CD4-positive, alpha-beta T cell treated with Interleukin-15 for 1 hour (primary cell): ENCODE results near the gene DRAM1.
"Not testable (repeated sequence)": the region's sequence is repeated elsewhere in the genome, so short reads cannot be mapped to it uniquely, and the experiment has no call there.

Experiments
- DNase-seq: peaks from one replicate; pipeline ENCODE4 v3.0.0-alpha.2; 2020

Gene DRAM1

GRCh38 chr12:101859664-101860607 lies 17.4 kb upstream of the DRAM1 start:
- no peak for DNase-seq

- DNase-seq: not testable (repeated sequence)
These were observed 15.7 kb upstream of the DRAM1 start for GRCh38 chr12:101861688-101862087.

GRCh38 chr12:101862245-101862644 lies 15.1 kb upstream of the DRAM1 start:
- DNase-seq: no peak

GRCh38 chr12:101863981-101864380 lies 13.4 kb upstream of the DRAM1 start:
- no peak for DNase-seq

- no peak for DNase-seq
These were observed 10.6 kb upstream of the DRAM1 start for GRCh38 chr12:101866615-101867373.

GRCh38 chr12:101867619-101868018 lies 9.8 kb upstream of the DRAM1 start:
- not testable (repeated sequence) for DNase-seq

- DNase-seq: no peak
These were observed 6.5 kb upstream of the DRAM1 start for GRCh38 chr12:101870925-101871324.

GRCh38 chr12:101875162-101875561 lies 2.2 kb upstream of the DRAM1 start:
- DNase-seq: no peak

GRCh38 chr12:101876322-101876860 lies 989 bp upstream of the DRAM1 start:
- DNase-seq: no peak

- DNase-seq: no peak
These were observed 444 bp downstream of the DRAM1 start for GRCh38 chr12:101877806-101878242.

- DNase-seq: no peak
These were observed 952 bp downstream of the DRAM1 start for GRCh38 chr12:101878243-101878821.

GRCh38 chr12:101880769-101881168 lies 3.4 kb downstream of the DRAM1 start:
- no peak for DNase-seq

GRCh38 chr12:101881228-101881627 lies 3.8 kb downstream of the DRAM1 start:
- DNase-seq: no peak

GRCh38 chr12:101884174-101884573 lies 6.8 kb downstream of the DRAM1 start:
- no peak for DNase-seq

- DNase-seq: not testable (repeated sequence)
These were observed 7.5 kb downstream of the DRAM1 start for GRCh38 chr12:101884781-101885340.

- no peak for DNase-seq
These were observed 8.7 kb downstream of the DRAM1 start for GRCh38 chr12:101885912-101886561.

- DNase-seq: no peak
These were observed 11.9 kb downstream of the DRAM1 start for GRCh38 chr12:101889211-101889752.

GRCh38 chr12:101891462-101891971 lies 14.1 kb downstream of the DRAM1 start:
- no peak for DNase-seq

GRCh38 chr12:101892794-101893193 lies 15.4 kb downstream of the DRAM1 start:
- no peak for DNase-seq

GRCh38 chr12:101901777-101902176 lies 24.4 kb downstream of the DRAM1 start:
- no peak for DNase-seq

- no peak for DNase-seq
These were observed 25.3 kb downstream of the DRAM1 start for GRCh38 chr12:101902641-101903040.

- no peak for DNase-seq
These were observed 28.8 kb downstream of the DRAM1 start for GRCh38 chr12:101906226-101906625.
